NCI-H2171 (cell line): ENCODE results near the gene STRBP.
"Not testable (repeated sequence)": the region's sequence is repeated elsewhere in the genome, so short reads cannot be mapped to it uniquely, and the experiment has no call there.

Experiments used
- DNase-seq: peaks from one replicate; lab custom pipeline; 2025; lab: John Stamatoyannopoulos, UW

Gene STRBP

GRCh38 chr9:123283048-123283408, 14.6 kb upstream of the STRBP start:
- DNase-seq, result no peak

GRCh38 chr9:123282362-123283047, 14.1 kb upstream of the STRBP start:
- DNase-seq, result no peak

GRCh38 chr9:123281659-123282350, 13.4 kb upstream of the STRBP start:
- no peak for DNase-seq

- not testable (repeated sequence) for DNase-seq
These were observed 10.6 kb upstream of the STRBP start for GRCh38 chr9:123278879-123279493.

GRCh38 chr9:123278361-123278760, 10.0 kb upstream of the STRBP start:
- no peak for DNase-seq

GRCh38 chr9:123276551-123276950, 8.2 kb upstream of the STRBP start:
- DNase-seq, result no peak

GRCh38 chr9:123271133-123271532, 2.7 kb upstream of the STRBP start:
- DNase-seq, result not testable (repeated sequence)

GRCh38 chr9:123269281-123269680, 895 bp upstream of the STRBP start:
- DNase-seq, result no peak

GRCh38 chr9:123268199-123268464, 254 bp downstream of the STRBP start:
- no peak for DNase-seq

- no peak for DNase-seq
These were observed 746 bp downstream of the STRBP start for GRCh38 chr9:123267481-123268198.

- DNase-seq, result no peak
These were observed 1.6 kb downstream of the STRBP start for GRCh38 chr9:123266655-123267399.

GRCh38 chr9:123265833-123266232, 2.6 kb downstream of the STRBP start:
- DNase-seq, result no peak

GRCh38 chr9:123263227-123263626, 5.2 kb downstream of the STRBP start:
- no peak for DNase-seq

- no peak for DNase-seq
These were observed 6.0 kb downstream of the STRBP start for GRCh38 chr9:123262338-123262737.

- no peak for DNase-seq
These were observed 7.2 kb downstream of the STRBP start for GRCh38 chr9:123261006-123261677.

GRCh38 chr9:123260340-123260739, 8.0 kb downstream of the STRBP start:
- DNase-seq, result no peak

- DNase-seq, result no peak
These were observed 11.1 kb downstream of the STRBP start for GRCh38 chr9:123257276-123257675.

- DNase-seq, result no peak
These were observed 12.7 kb downstream of the STRBP start for GRCh38 chr9:123255718-123256117.

GRCh38 chr9:123253204-123253603, 15.2 kb downstream of the STRBP start:
- DNase-seq, result no peak

GRCh38 chr9:123251741-123252140, 16.6 kb downstream of the STRBP start:
- DNase-seq, result no peak

GRCh38 chr9:123251324-123251723, 17.1 kb downstream of the STRBP start:
- no peak for DNase-seq

GRCh38 chr9:123250504-123250903, 17.9 kb downstream of the STRBP start:
- DNase-seq, result no peak
